ENCODE measurements around the gene HOXB8. TPM values are rescaled to one million over a fixed set of nuclear protein-coding genes. Genes with fewer than 3 reads are reported as not detected.

Gene HOXB8
- total RNA-seq, 1 experiment from 2014 or later, result 28.2 TPM

DNA sequence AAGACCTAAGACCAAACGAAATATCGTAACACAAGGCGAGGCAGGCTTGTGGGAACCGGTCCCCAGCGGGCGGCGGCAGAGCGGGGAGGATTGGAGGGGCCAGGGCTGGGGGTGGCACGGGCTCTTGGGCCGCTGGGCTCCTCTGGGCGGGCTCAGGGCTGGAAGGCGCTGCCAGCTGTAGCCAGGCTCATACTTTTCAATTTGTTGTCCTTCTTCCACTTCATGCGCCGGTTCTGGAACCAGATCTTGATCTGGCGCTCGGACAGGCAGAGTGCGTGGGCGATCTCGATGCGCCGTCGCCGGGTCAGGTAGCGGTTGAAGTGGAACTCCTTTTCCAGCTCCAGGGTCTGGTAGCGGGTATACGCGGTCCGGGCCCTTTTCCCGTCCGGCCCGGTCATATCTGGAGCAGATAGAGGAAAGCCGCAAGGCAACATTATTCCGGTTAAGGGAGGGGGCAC is 23.0 kb downstream of the HOXB8 start:
- H3K4me3 Mint-ChIP-seq (ENCODE audit: low read depth, unreplicated experiment), result peak overlapping the region; percentile 88
- peaks cover 72% of the 10 kb centered on the region for H3K4me1 Mint-ChIP-seq (ENCODE audit: low read depth, unreplicated experiment)
- TF ChIP-seq, protein P1, sequence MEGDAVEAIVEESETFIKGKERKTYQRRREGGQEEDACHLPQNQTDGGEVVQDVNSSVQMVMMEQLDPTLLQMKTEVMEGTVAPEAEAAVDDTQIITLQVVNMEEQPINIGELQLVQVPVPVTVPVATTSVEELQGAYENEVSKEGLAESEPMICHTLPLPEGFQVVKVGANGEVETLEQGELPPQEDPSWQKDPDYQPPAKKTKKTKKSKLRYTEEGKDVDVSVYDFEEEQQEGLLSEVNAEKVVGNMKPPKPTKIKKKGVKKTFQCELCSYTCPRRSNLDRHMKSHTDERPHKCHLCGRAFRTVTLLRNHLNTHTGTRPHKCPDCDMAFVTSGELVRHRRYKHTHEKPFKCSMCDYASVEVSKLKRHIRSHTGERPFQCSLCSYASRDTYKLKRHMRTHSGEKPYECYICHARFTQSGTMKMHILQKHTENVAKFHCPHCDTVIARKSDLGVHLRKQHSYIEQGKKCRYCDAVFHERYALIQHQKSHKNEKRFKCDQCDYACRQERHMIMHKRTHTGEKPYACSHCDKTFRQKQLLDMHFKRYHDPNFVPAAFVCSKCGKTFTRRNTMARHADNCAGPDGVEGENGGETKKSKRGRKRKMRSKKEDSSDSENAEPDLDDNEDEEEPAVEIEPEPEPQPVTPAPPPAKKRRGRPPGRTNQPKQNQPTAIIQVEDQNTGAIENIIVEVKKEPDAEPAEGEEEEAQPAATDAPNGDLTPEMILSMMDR (IDR thresholded peaks at IDR 0.05; ENCODE audit: unreplicated experiment), result no peak
- H3K36me3 Mint-ChIP-seq (ENCODE audit: insufficient read depth, unreplicated experiment), result peaks cover 99% of the 10 kb centered on the region
- peak overlapping the region; percentile 95 for H3K27ac Mint-ChIP-seq (ENCODE audit: unreplicated experiment)
- intact Hi-C loops (cut with micrococcal nuclease; ENCODE audit: unreplicated experiment), result no loop called here
- DNase-seq, result no peak
- CTCF ChIA-PET, result interaction anchor here (0.6 to 1.9 kb wide), 6 partner anchors 207 to 681 kb away, joined by 3 to 7 read pairs (median 4); no protein-coding TSS in a partner anchor
- no peaks in the 10 kb centered on the region for H3K9me3 Mint-ChIP-seq (ENCODE audit: low read depth, unreplicated experiment)
- no peaks in the 10 kb centered on the region for H3K27me3 Mint-ChIP-seq (ENCODE audit: unreplicated experiment)
- BruUV-seq (replicated peaks), result no TSS peak

DNA sequence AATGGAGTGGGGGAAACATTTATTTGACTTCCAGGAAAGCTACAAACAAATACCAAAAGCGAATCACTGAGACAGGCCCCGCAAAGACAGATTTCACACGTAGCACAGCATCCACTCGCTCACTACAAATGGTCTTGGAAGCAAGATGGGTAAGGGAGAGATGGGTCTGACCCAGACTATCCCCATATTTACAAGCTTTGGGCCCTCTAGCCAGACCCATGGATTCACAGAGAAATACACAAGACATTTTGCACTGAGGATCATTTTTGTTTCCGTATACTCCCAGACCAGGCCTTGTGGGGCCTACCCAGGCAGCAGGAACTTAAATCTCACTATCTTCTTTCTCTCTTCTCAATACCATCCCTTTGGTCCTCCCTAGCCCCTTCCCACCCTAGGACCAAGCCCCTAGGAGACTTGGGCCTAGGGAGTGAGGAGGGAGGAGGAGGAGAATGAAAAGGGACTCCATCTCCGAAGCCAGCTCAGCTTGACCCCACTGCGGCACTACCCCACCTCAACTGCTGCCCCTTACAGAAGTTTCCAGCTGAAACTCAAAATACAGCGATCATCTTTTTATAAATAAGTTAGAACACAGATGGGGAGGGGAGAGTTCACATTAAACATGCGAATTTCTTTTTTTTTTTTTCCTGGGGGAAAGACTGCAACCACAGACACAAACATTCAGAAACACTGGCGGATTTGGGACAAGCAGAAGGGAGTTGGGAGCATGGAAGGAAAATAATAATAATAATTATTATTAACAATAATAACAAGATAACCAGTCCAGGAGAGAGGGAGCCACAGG is 23.6 kb downstream of the HOXB8 start:
- intact Hi-C loops (cut with micrococcal nuclease; ENCODE audit: unreplicated experiment), result no loop called here
- Mint-ChIP-seq H3K4me3 (ENCODE audit: low read depth, unreplicated experiment) (peak overlapping the region; percentile 88), H3K4me1 (ENCODE audit: low read depth, unreplicated experiment) (peaks cover 75% of the 10 kb centered on the region), H3K27ac (ENCODE audit: unreplicated experiment) (peak overlapping the region; percentile 95), H3K27me3 (ENCODE audit: unreplicated experiment) (no peaks in the 10 kb centered on the region), H3K36me3 (ENCODE audit: insufficient read depth, unreplicated experiment) (peaks cover 99% of the 10 kb centered on the region), H3K9me3 (ENCODE audit: low read depth, unreplicated experiment) (no peaks in the 10 kb centered on the region)
- BruUV-seq (replicated peaks), result no TSS peak
- CTCF ChIA-PET, result interaction anchor here (0.7 to 1.3 kb wide), 2 partner anchors 86 to 375 kb away, joined by 3 to 5 read pairs; no protein-coding TSS in a partner anchor
- DNase-seq, result no peak
- TF ChIP-seq, protein P1 (IDR thresholded peaks at IDR 0.05; ENCODE audit: unreplicated experiment), result no peak

GRCh38 chr17:48590607-48591161 is 24.4 kb downstream of the HOXB8 start:
- H3K4me3 Mint-ChIP-seq (ENCODE audit: low read depth, unreplicated experiment), result peak overlapping the region; percentile 88
- TF ChIP-seq, protein P1 (IDR thresholded peaks at IDR 0.05; ENCODE audit: unreplicated experiment), result no peak
- H3K9me3 Mint-ChIP-seq (ENCODE audit: low read depth, unreplicated experiment), result no peaks in the 10 kb centered on the region
- H3K27me3 Mint-ChIP-seq (ENCODE audit: unreplicated experiment), result no peaks in the 10 kb centered on the region
- BruUV-seq (replicated peaks), result no TSS peak
- intact Hi-C loops (cut with micrococcal nuclease; ENCODE audit: unreplicated experiment), result no loop called here
- H3K36me3 Mint-ChIP-seq (ENCODE audit: insufficient read depth, unreplicated experiment), result peaks cover 99% of the 10 kb centered on the region
- H3K4me1 Mint-ChIP-seq (ENCODE audit: low read depth, unreplicated experiment), result peaks cover 78% of the 10 kb centered on the region
- H3K27ac Mint-ChIP-seq (ENCODE audit: unreplicated experiment), result peak overlapping the region; percentile 95
- no peak for DNase-seq
- CTCF ChIA-PET, result interaction anchor here (0.6 to 1.3 kb wide), 4 partner anchors 10 to 375 kb away, joined by 3 to 5 read pairs (median 4); no protein-coding TSS in a partner anchor

GRCh38 chr17:48589831-48590606 is 25.1 kb downstream of the HOXB8 start, which contains the start of gene HOXB3:
TSS of gene HOXB3 (minus strand) at chr17:48590241. CDS start at chr17:48552474, 37,767 bp downstream.
- H3K4me1 Mint-ChIP-seq (ENCODE audit: low read depth, unreplicated experiment), result peaks cover 79% of the 10 kb centered on the region
- H3K9me3 Mint-ChIP-seq (ENCODE audit: low read depth, unreplicated experiment), result no peaks in the 10 kb centered on the region
- TF ChIP-seq, protein P1 (IDR thresholded peaks at IDR 0.05; ENCODE audit: unreplicated experiment), result no peak
- intact Hi-C loops (cut with micrococcal nuclease; ENCODE audit: unreplicated experiment), result no loop called here
- DNase-seq, result no peak
- CTCF ChIA-PET, result interaction anchor here (0.6 to 1.5 kb wide), 4 partner anchors 10 to 254 kb away, joined by 3 to 5 read pairs (median 5); no protein-coding TSS in a partner anchor
- BruUV-seq (replicated peaks), result no TSS peak
- H3K4me3 Mint-ChIP-seq (ENCODE audit: low read depth, unreplicated experiment), result peak within 1 kb of the TSS; percentile 88
- H3K27me3 Mint-ChIP-seq (ENCODE audit: unreplicated experiment), result no peaks in the 10 kb centered on the region
- peaks cover 99% of the 10 kb centered on the region for H3K36me3 Mint-ChIP-seq (ENCODE audit: insufficient read depth, unreplicated experiment)
- peak within 1 kb of the TSS; percentile 95 for H3K27ac Mint-ChIP-seq (ENCODE audit: unreplicated experiment)

Data from Calu3 (cell line).